VCaP (cell line): ENCODE results near the gene MCCC1.
A peak's percentile ranks its signal among the peaks of the same experiment; 100 is the strongest.

Source experiments
- H3K27ac ChIP-seq: fragments of 450-650 bp; 2 replicates; pipeline ENCODE4 v1.5.1; 2017
- CTCF ChIP-seq: fragments of 450-650 bp; conservative IDR thresholded peaks from 2 replicates; pipeline ENCODE4 v1.5.1; 2017; ENCODE audit warnings: mild to moderate bottlenecking, moderate library complexity

Gene MCCC1

GRCh38 chr3:182970811-182971418 is 128.4 kb downstream of the MCCC1 start:
- H3K27ac ChIP-seq, result no peak overlapping the region
- TF ChIP-seq CTCF, result no peak

- TF ChIP-seq CTCF, result no peak
Measured at GRCh38 chr3:182969853-182970252, 129.4 kb downstream of the MCCC1 start.

GRCh38 chr3:182969277-182969676 is 130.0 kb downstream of the MCCC1 start:
- TF ChIP-seq CTCF, result no peak
- no peak overlapping the region for H3K27ac ChIP-seq

More at GRCh38 chr3:182969853-182970252, 129.4 kb downstream of the MCCC1 start:
- no peak overlapping the region for H3K27ac ChIP-seq

- H3K27ac ChIP-seq, result peak overlapping the region; percentile 52
- TF ChIP-seq CTCF, result no peak
Measured at GRCh38 chr3:182967218-182968204, 131.8 kb downstream of the MCCC1 start.

- H3K27ac ChIP-seq, result no peak overlapping the region
- no peak for TF ChIP-seq CTCF
Measured at GRCh38 chr3:182965861-182966366, 133.4 kb downstream of the MCCC1 start.
